Measurements from ENCODE around the gene EGFR. TPM values are rescaled to one million over a fixed set of nuclear protein-coding genes. Genes with fewer than 3 reads are reported as not detected.

The EGFR gene
- total RNA-seq, 1 experiment from 2014 or later = 448 TPM

DNA sequence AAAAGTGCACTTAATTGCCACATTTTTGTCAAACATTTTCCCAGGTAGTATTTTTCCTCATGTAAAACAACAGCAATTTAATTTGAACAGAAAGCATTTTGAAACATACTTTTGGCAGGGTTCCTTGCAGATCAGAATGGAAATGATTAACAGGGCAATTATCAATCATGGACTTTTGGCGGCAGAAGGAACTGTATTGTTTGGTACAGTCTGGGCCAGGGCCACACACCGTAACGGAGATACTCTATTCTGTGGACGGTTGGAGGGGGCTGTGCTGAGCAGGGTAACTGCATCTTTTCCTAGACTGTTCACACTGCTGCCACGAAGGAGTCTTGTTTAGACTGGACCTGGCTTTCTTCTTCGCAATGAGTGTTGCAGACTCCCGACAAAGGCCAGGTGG lies 62.3 kb downstream of the EGFR start:
- H3K27me3 Mint-ChIP-seq (ENCODE audit: insufficient read depth, unreplicated experiment) = no peaks in the 10 kb centered on the region
- peak overlapping the region; percentile 68 for H3K27ac Mint-ChIP-seq (ENCODE audit: low read depth, unreplicated experiment)
- TF ChIP-seq, protein P1, sequence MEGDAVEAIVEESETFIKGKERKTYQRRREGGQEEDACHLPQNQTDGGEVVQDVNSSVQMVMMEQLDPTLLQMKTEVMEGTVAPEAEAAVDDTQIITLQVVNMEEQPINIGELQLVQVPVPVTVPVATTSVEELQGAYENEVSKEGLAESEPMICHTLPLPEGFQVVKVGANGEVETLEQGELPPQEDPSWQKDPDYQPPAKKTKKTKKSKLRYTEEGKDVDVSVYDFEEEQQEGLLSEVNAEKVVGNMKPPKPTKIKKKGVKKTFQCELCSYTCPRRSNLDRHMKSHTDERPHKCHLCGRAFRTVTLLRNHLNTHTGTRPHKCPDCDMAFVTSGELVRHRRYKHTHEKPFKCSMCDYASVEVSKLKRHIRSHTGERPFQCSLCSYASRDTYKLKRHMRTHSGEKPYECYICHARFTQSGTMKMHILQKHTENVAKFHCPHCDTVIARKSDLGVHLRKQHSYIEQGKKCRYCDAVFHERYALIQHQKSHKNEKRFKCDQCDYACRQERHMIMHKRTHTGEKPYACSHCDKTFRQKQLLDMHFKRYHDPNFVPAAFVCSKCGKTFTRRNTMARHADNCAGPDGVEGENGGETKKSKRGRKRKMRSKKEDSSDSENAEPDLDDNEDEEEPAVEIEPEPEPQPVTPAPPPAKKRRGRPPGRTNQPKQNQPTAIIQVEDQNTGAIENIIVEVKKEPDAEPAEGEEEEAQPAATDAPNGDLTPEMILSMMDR (IDR thresholded peaks at IDR 0.05; ENCODE audit: unreplicated experiment) = no peak
- peaks cover 50% of the 10 kb centered on the region for H3K4me1 Mint-ChIP-seq (ENCODE audit: insufficient read depth, unreplicated experiment)
- ChIA-PET CTCF (interaction anchor here (0.9 to 2.1 kb wide), 3 partner anchors 19 to 174 kb away, joined by 3 to 8 read pairs (median 4); no protein-coding TSS in a partner anchor), POLR2A (no interaction called here)
- no TSS peak for BruUV-seq (replicated peaks)
- no peak for DNase-seq (ENCODE audit: unreplicated experiment)
- H3K4me3 Mint-ChIP-seq (ENCODE audit: unreplicated experiment) = no peak overlapping the region
- no peaks in the 10 kb centered on the region for H3K9me3 Mint-ChIP-seq (ENCODE audit: unreplicated experiment)
- intact Hi-C loops (cut with micrococcal nuclease) = no loop called here
- H3K36me3 Mint-ChIP-seq (ENCODE audit: insufficient read depth, unreplicated experiment) = peaks cover 85% of the 10 kb centered on the region

DNA sequence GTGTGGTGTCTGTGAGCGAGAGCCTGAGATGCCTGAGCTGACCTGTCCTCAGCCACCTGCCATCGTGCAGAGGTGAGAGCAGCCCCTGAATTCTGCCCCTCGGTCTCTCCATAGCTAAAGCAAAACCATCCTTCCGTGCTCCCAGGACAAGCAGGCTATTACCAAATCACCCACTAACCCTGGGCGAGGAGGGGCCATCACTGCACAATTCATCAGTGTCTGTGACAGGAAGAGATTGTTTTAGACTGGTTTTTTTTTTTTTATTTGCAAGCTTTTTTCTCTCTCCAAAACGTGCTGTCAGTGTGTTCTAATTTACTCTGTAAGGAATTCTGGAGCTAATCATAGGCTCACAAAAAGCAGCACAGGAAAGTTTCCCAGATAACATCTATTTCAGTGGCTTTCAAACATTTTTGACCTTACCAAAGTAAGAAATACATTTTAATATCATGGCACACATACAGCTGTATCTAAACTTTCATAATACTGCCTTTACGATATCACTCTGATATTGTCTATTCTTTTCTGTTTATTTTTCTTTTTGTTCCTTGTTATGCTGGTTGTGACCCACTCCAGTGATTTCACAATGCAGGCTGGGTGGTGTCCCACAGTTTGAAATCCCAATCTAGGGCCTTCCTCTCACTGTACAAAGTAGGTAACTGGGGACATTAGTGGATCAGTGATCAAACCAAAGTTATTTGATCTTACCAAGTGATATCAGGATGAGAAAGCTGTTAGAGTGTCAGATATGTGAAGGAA lies 62.8 kb downstream of the EGFR start:
- H3K9me3 Mint-ChIP-seq (ENCODE audit: unreplicated experiment) = no peaks in the 10 kb centered on the region
- H3K27ac Mint-ChIP-seq (ENCODE audit: low read depth, unreplicated experiment) = peak overlapping the region; percentile 68
- peaks cover 52% of the 10 kb centered on the region for H3K4me1 Mint-ChIP-seq (ENCODE audit: insufficient read depth, unreplicated experiment)
- TF ChIP-seq, protein P1 (IDR thresholded peaks at IDR 0.05; ENCODE audit: unreplicated experiment) = no peak
- intact Hi-C loops (cut with micrococcal nuclease) = no loop called here
- POLR2A ChIA-PET = interaction anchor here (0.6 kb wide), 1 partner anchor 64 kb away, joined by 3 read pairs; no protein-coding TSS in a partner anchor
- H3K36me3 Mint-ChIP-seq (ENCODE audit: insufficient read depth, unreplicated experiment) = peaks cover 81% of the 10 kb centered on the region
- H3K4me3 Mint-ChIP-seq (ENCODE audit: unreplicated experiment) = no peak overlapping the region
- DNase-seq (ENCODE audit: unreplicated experiment) = peak; percentile 31
- CTCF ChIA-PET = interaction anchor here (0.7 to 2.1 kb wide), 5 partner anchors 18 to 174 kb away, joined by 3 to 8 read pairs (median 4); no protein-coding TSS in a partner anchor
- no TSS peak for BruUV-seq (replicated peaks)
- no peaks in the 10 kb centered on the region for H3K27me3 Mint-ChIP-seq (ENCODE audit: insufficient read depth, unreplicated experiment)

DNA sequence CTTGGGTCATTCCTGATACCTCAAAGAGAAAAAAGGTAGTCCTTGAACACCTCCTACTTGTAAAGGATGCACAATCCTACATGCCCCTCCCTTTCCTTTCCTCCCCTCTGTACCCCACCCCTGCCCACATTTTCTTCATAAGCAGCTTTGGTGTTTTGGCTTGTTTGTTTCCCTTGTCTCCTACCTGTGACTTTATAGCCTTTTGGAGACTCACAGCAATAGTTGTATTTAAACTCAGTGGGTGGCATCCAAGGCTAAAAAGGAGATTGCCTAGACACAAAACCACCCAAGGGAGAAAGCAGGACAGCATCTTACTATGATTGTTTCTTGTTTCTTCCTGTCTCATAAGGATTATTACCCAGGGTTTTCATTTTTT lies 63.4 kb downstream of the EGFR start:
- BruUV-seq (replicated peaks) = no TSS peak
- Mint-ChIP-seq H3K36me3 (ENCODE audit: insufficient read depth, unreplicated experiment) (peaks cover 79% of the 10 kb centered on the region), H3K4me1 (ENCODE audit: insufficient read depth, unreplicated experiment) (peaks cover 56% of the 10 kb centered on the region), H3K4me3 (ENCODE audit: unreplicated experiment) (no peak overlapping the region), H3K27ac (ENCODE audit: low read depth, unreplicated experiment) (peak overlapping the region; percentile 68), H3K27me3 (ENCODE audit: insufficient read depth, unreplicated experiment) (no peaks in the 10 kb centered on the region), H3K9me3 (ENCODE audit: unreplicated experiment) (no peaks in the 10 kb centered on the region)
- intact Hi-C loops (cut with micrococcal nuclease) = no loop called here
- DNase-seq (ENCODE audit: unreplicated experiment) = no peak
- TF ChIP-seq, protein P1 (IDR thresholded peaks at IDR 0.05; ENCODE audit: unreplicated experiment) = no peak
- CTCF ChIA-PET = interaction anchor here (0.7 to 1.2 kb wide), 3 partner anchors 63 to 144 kb away, joined by 3 to 4 read pairs (median 4); no protein-coding TSS in a partner anchor
- POLR2A ChIA-PET = interaction anchor here (0.6 kb wide), 1 partner anchor 63 kb away, joined by 3 read pairs; no protein-coding TSS in a partner anchor

GRCh38 chr7:55083206-55083605 lies 64.4 kb downstream of the EGFR start:
- ChIA-PET POLR2A (no interaction called here), CTCF (no interaction called here)
- no peaks in the 10 kb centered on the region for H3K27me3 Mint-ChIP-seq (ENCODE audit: insufficient read depth, unreplicated experiment)
- no peaks in the 10 kb centered on the region for H3K9me3 Mint-ChIP-seq (ENCODE audit: unreplicated experiment)
- peak overlapping the region; percentile 7 for H3K27ac Mint-ChIP-seq (ENCODE audit: low read depth, unreplicated experiment)
- DNase-seq (ENCODE audit: unreplicated experiment) = no peak
- peaks cover 66% of the 10 kb centered on the region for H3K4me1 Mint-ChIP-seq (ENCODE audit: insufficient read depth, unreplicated experiment)
- no TSS peak for BruUV-seq (replicated peaks)
- no peak overlapping the region for H3K4me3 Mint-ChIP-seq (ENCODE audit: unreplicated experiment)
- TF ChIP-seq, protein P1 (IDR thresholded peaks at IDR 0.05; ENCODE audit: unreplicated experiment) = no peak
- peaks cover 75% of the 10 kb centered on the region for H3K36me3 Mint-ChIP-seq (ENCODE audit: insufficient read depth, unreplicated experiment)
- intact Hi-C loops (cut with micrococcal nuclease) = no loop called here
